HepG2 (cell line): ENCODE measurements around the gene EGFLAM. TPM values are rescaled to one million over a fixed set of nuclear protein-coding genes. Genes with fewer than 3 reads are reported as not detected.

Experiments
- ATAC-seq: fragments of 200-7000 bp; cut with Tn5 transposase; 3 replicates; pipeline ENCODE4 v1.9.1; 2020; ENCODE audit warnings: mild to moderate bottlenecking, moderate library complexity
- BruUV-seq: library from RNA; stranded (reverse); fragments of 400-500 nt; replicated peaks from 2 replicates; lab custom pipeline; 2021; lab: Mats Ljungman, UMichigan
- CTCF ChIA-PET: fragments of 300-600 bp; formaldehyde crosslinking; extraction: SDS; loops from one replicate; lab custom pipeline; 2021; ENCODE audit warnings: low total read pairs, inconsistent platforms, low intra/inter-chr PET ratio; lab: Yijun Ruan, JAX
- POLR2A ChIA-PET: fragments of 350-600 bp; sonication (Branson Sonifier 250); formaldehyde crosslinking; loops from one replicate; lab custom pipeline; 2020; ENCODE audit warnings: antibody characterized with exemption, inconsistent platforms; lab: Yijun Ruan, JAX
- DNase-seq: peaks from one replicate; pipeline ENCODE4 v3.0.0-alpha.2; 2015; ENCODE audit warnings: low spot score
- FAIRE-seq: peaks from 3 replicates; lab custom pipeline; 2011; peaks lifted over from hg19 to GRCh38; lab: Jason Lieb, UNC
- H2AFZ ChIP-seq: one replicate; pipeline ENCODE4 v1.6.1; 2011; ENCODE audit warnings: low read length, inconsistent platforms
- H3K27ac ChIP-seq: fragments of 300-600 bp; 3 replicates; pipeline ENCODE4 v1.8.0; 2011; ENCODE audit warnings: mixed run types, mild to moderate bottlenecking, mixed read lengths, low read length, inconsistent platforms; ENCODE audit not compliant: insufficient read depth; ENCODE audit errors: extremely low read length
- H3K27me3 ChIP-seq, 2 experiments: fragments of 200-600 bp in 1 of 2; 2 replicates in 1 of 2; 3 replicates in 1 of 2; pipeline versions ENCODE4 v1.6.0 to v1.8.0; 2011; ENCODE audit warnings: low read length in 2 of 2, mild to moderate bottlenecking in 2 of 2, moderate library complexity in 2 of 2, inconsistent platforms in 1 of 2; ENCODE audit not compliant: insufficient read depth in 2 of 2, control insufficient read depth in 1 of 2
- H3K36me3 ChIP-seq, 2 experiments: fragments of 200-600 bp in 1 of 2; replicated peaks in 1 of 2; 2 replicates in 1 of 2; 3 replicates in 1 of 2; pipeline versions ENCODE4 v1.5.1 to v1.8.0; 2011; ENCODE audit warnings: low read length in 2 of 2, inconsistent platforms in 1 of 2; ENCODE audit not compliant: insufficient read depth in 2 of 2, control insufficient read depth in 1 of 2
- H3K4me1 ChIP-seq: 2 replicates; pipeline ENCODE4 v1.5.1; 2012; ENCODE audit warnings: low read length, inconsistent platforms; ENCODE audit not compliant: insufficient read depth
- H3K4me2 ChIP-seq: 2 replicates; pipeline ENCODE4 v1.6.0; 2011; ENCODE audit warnings: low read depth, low read length, inconsistent platforms
- H3K4me3 ChIP-seq, 3 experiments: fragments of 200-600 bp in 1 of 3; sonication (generic), shearing (Covaris generic) in 1 of 3; replicated peaks in 1 of 3; 2 replicates each; pipeline ENCODE4 v1.5.1; 2011 to 2016; ENCODE audit warnings: low read length in 3 of 3, inconsistent platforms in 2 of 3, low read depth in 2 of 3, mild to moderate bottlenecking in 2 of 3, control low read depth in 1 of 3, mixed read lengths in 1 of 3; ENCODE audit not compliant: insufficient read depth in 1 of 3
- H3K79me2 ChIP-seq: one replicate; pipeline ENCODE4 v1.6.1; 2011; ENCODE audit warnings: low read length, inconsistent platforms; ENCODE audit not compliant: insufficient read depth
- H3K9ac ChIP-seq: 2 replicates; pipeline ENCODE4 v1.6.0; 2011; ENCODE audit warnings: mild to moderate bottlenecking, low read depth, low read length, inconsistent platforms; ENCODE audit not compliant: insufficient read depth
- H3K9me3 ChIP-seq: 2 replicates; pipeline ENCODE4 v1.5.1; 2012; ENCODE audit warnings: mild to moderate bottlenecking, low read length
- H4K20me1 ChIP-seq: 2 replicates; pipeline ENCODE4 v1.6.0; 2011; ENCODE audit warnings: inconsistent platforms, mild to moderate bottlenecking, low read length, moderate library complexity; ENCODE audit not compliant: insufficient read depth
- FOXM1 ChIP-seq: sonication (generic); formaldehyde crosslinking; IDR thresholded peaks from 2 replicates; pipeline ENCODE4 v1.5.0; 2020; ENCODE audit warnings: missing genetic modification reagents
- PHF20 ChIP-seq: sonication (generic); formaldehyde crosslinking; IDR thresholded peaks from 2 replicates; pipeline ENCODE4 v1.5.0; 2020; ENCODE audit warnings: mild to moderate bottlenecking, missing genetic modification reagents
- RAD21 ChIP-seq: fragments of 450-650 bp; formaldehyde crosslinking; IDR thresholded peaks from 2 replicates; pipeline ENCODE4 v1.5.0; 2020; ENCODE audit warnings: mild to moderate bottlenecking
- RFX3 ChIP-seq: IDR thresholded peaks from 2 replicates; pipeline ENCODE4 v1.6.1; 2016; ENCODE audit warnings: missing biosample characterization, missing genetic modification reagents
- ZBTB3 ChIP-seq: sonication (generic); formaldehyde crosslinking; IDR thresholded peaks from 2 replicates; pipeline ENCODE4 v1.4.0; 2020; ENCODE audit warnings: low read depth, mild to moderate bottlenecking, moderate library complexity, missing genetic modification reagents, borderline replicate concordance
- ZBTB4 ChIP-seq: sonication (generic); formaldehyde crosslinking; IDR thresholded peaks from 2 replicates; pipeline ENCODE4 v1.4.0; 2020; ENCODE audit warnings: missing genetic modification reagents, mild to moderate bottlenecking, borderline replicate concordance
- ZFP36 ChIP-seq: fragments of 150-350 bp; IDR thresholded peaks from 2 replicates; pipeline ENCODE4 v1.6.1; 2018; ENCODE audit warnings: borderline replicate concordance, low read length, low read depth; ENCODE audit not compliant: partially characterized antibody
- ZNF530 ChIP-seq: sonication (generic); formaldehyde crosslinking; IDR thresholded peaks from 2 replicates; pipeline ENCODE4 v1.5.0; 2020; ENCODE audit warnings: low read depth, mild to moderate bottlenecking, missing genetic modification reagents
- ZNF570 ChIP-seq: sonication (generic); formaldehyde crosslinking; IDR thresholded peaks from 2 replicates; pipeline ENCODE4 v1.4.0; 2020; ENCODE audit warnings: mild to moderate bottlenecking, missing genetic modification reagents, borderline replicate concordance
- WGBS: methylation state at CpG from one replicate; pipeline ENCODE4 v1.1.6; 2017; ENCODE audit warnings: low lambda C conversion rate; 5-methylcytosine and 5-hydroxymethylcytosine counted together
- in situ Hi-C: cut with HindIII; loops from 2 replicates; pipeline ENCODE4 v1.10.0; 2017; ENCODE audit warnings: low pct_unique_long_range_greater_than_20kb; ENCODE audit not compliant: extremely low pct_ligation_motif_present
- intact Hi-C: fragments of 100-400 bp; cut with micrococcal nuclease; formaldehyde crosslinking; loops from one replicate; pipeline ENCODE4 v1.10.0; 2022; ENCODE audit not compliant: unreplicated experiment
- polyA plus RNA-seq, 8 experiments: library from polyadenylated mRNA; depleted of rRNA in 3 of 8; stranded (reverse) in 7 of 8; unstranded in 1 of 8; fragments of >200 nt; fragmentation: Illumina TruSeq in 4 of 8; extraction: Trizol in 4 of 8; gene quantifications; 2 replicates each; pipeline versions ENCODE4 v1.2.1 to v1.2.3, GENCODE V29; 2011 to 2016; ENCODE audit warnings: low read depth in 4 of 8, missing spikeins in 1 of 8, mixed read lengths in 1 of 8; ENCODE audit not compliant: insufficient read depth in 1 of 8
- total RNA-seq, 5 experiments: library from RNA; depleted of rRNA; stranded (reverse); fragments of >200 nt; fragmentation: Illumina TruSeq; extraction: Trizol; gene quantifications; 2 replicates each; pipeline ENCODE4 v1.2.3, GENCODE V29; 2016; ENCODE audit warnings: low read depth in 1 of 5
- TF ChIP-seq, protein P1 (sequence below), 2 experiments: IDR thresholded peaks; 2 replicates each; pipeline ENCODE4 v1.6.1; 2011 to 2012; ENCODE audit warnings: low read length in 2 of 2, borderline replicate concordance in 1 of 2, low read depth in 1 of 2, mild to moderate bottlenecking in 1 of 2, moderate library complexity in 1 of 2
- TF ChIP-seq, protein P2 (sequence below): sonication (generic); formaldehyde crosslinking; IDR thresholded peaks from 2 replicates; pipeline ENCODE4 v1.4.0; 2020; ENCODE audit warnings: missing genetic modification reagents
- TF ChIP-seq, protein P3 (sequence below): sonication (generic); formaldehyde crosslinking; IDR thresholded peaks from 2 replicates; pipeline ENCODE4 v1.4.0; 2020; ENCODE audit warnings: mild to moderate bottlenecking, low read depth, missing genetic modification reagents
- TF ChIP-seq, protein P4 (sequence below): IDR thresholded peaks from 2 replicates; pipeline ENCODE4 v1.6.1; 2018; ENCODE audit warnings: missing genetic modification reagents

The EGFLAM gene
- total and polyA plus RNA-seq, 2 of the 13 experiments (the other 11 are each of a cell fraction or from before 2014, with no cell fraction given): not detected

GRCh38 chr5:38458174-38458573, 199.8 kb downstream of the EGFLAM start:
- no peak for ATAC-seq
- Histone ChIP-seq H2AFZ (no peak overlapping the region), H3K79me2 (no peaks in the 10 kb centered on the region), H3K27ac (no peak overlapping the region), H4K20me1 (no peaks in the 10 kb centered on the region), H3K4me1 (peaks cover 7% of the 10 kb centered on the region), H3K9ac (no peak overlapping the region), H3K4me3 (no peak overlapping the region), H3K9me3 (no peaks in the 10 kb centered on the region), H3K27me3 (peaks cover 2 to 25% of the 10 kb centered on the region in 2 experiments; a peak in 4 of 5 replicates), H3K4me2 (no peak overlapping the region), H3K36me3 (no peaks in the 10 kb centered on the region)
- BruUV-seq: no TSS peak
- DNase-seq: no peak
- ChIA-PET POLR2A (no interaction called here), CTCF (no interaction called here)
- WGBS: 51% methylated on average over 8 of the region's 8 CpGs
- intact Hi-C loops (no loop called here), in situ Hi-C loops (no loop called here)
- FAIRE-seq: no peak
- TF ChIP-seq ZNF530 (CRISPR knock-in tag) (no peak), PHF20 (CRISPR knock-in tag) (no peak), ZBTB4 (no peak), FOXM1 (CRISPR knock-in tag) (no peak), RFX3 (CRISPR knock-in tag) (no peak), ZFP36 (no peak), ZBTB3 (CRISPR knock-in tag) (no peak), RAD21 (CRISPR knock-in tag) (no peak), ZNF570 (CRISPR knock-in tag) (no peak)
- TF ChIP-seq, protein P1, sequence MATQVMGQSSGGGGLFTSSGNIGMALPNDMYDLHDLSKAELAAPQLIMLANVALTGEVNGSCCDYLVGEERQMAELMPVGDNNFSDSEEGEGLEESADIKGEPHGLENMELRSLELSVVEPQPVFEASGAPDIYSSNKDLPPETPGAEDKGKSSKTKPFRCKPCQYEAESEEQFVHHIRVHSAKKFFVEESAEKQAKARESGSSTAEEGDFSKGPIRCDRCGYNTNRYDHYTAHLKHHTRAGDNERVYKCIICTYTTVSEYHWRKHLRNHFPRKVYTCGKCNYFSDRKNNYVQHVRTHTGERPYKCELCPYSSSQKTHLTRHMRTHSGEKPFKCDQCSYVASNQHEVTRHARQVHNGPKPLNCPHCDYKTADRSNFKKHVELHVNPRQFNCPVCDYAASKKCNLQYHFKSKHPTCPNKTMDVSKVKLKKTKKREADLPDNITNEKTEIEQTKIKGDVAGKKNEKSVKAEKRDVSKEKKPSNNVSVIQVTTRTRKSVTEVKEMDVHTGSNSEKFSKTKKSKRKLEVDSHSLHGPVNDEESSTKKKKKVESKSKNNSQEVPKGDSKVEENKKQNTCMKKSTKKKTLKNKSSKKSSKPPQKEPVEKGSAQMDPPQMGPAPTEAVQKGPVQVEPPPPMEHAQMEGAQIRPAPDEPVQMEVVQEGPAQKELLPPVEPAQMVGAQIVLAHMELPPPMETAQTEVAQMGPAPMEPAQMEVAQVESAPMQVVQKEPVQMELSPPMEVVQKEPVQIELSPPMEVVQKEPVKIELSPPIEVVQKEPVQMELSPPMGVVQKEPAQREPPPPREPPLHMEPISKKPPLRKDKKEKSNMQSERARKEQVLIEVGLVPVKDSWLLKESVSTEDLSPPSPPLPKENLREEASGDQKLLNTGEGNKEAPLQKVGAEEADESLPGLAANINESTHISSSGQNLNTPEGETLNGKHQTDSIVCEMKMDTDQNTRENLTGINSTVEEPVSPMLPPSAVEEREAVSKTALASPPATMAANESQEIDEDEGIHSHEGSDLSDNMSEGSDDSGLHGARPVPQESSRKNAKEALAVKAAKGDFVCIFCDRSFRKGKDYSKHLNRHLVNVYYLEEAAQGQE (IDR thresholded peaks at IDR 0.05; ENCODE audit: borderline replicate concordance in 1 of 2, low read depth in 1 of 2, low read length in 2 of 2): no peak
- TF ChIP-seq, protein P2, sequence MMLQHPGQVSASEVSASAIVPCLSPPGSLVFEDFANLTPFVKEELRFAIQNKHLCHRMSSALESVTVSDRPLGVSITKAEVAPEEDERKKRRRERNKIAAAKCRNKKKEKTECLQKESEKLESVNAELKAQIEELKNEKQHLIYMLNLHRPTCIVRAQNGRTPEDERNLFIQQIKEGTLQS (CRISPR knock-in tag): no peak
- TF ChIP-seq, protein P3, sequence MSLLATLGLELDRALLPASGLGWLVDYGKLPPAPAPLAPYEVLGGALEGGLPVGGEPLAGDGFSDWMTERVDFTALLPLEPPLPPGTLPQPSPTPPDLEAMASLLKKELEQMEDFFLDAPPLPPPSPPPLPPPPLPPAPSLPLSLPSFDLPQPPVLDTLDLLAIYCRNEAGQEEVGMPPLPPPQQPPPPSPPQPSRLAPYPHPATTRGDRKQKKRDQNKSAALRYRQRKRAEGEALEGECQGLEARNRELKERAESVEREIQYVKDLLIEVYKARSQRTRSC (CRISPR knock-in tag): no peak
- TF ChIP-seq, protein P4, sequence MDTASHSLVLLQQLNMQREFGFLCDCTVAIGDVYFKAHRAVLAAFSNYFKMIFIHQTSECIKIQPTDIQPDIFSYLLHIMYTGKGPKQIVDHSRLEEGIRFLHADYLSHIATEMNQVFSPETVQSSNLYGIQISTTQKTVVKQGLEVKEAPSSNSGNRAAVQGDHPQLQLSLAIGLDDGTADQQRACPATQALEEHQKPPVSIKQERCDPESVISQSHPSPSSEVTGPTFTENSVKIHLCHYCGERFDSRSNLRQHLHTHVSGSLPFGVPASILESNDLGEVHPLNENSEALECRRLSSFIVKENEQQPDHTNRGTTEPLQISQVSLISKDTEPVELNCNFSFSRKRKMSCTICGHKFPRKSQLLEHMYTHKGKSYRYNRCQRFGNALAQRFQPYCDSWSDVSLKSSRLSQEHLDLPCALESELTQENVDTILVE (CRISPR knock-in tag): no peak
